ENCODE measurements around the gene OR2J1. TPM values are rescaled to one million over a fixed set of nuclear protein-coding genes. Genes with fewer than 3 reads are reported as not detected.

The OR2J1 gene
- not detected in 2 replicates for polyA plus RNA-seq (2012; rRNA removed)
- not detected in 2 replicates for polyA plus RNA-seq (2012; cell fraction: cytosol; rRNA removed)
- polyA plus RNA-seq (2012; cell fraction: nucleus; rRNA removed), result not detected in 2 replicates

GRCh38 chr6:29099190-29099589 lies at the start of gene OR2J1:
Gene OR2J1, plus strand, starts transcription at chr6:29099490. Its CDS starts 1,453 bp downstream, at chr6:29100943.
- Histone ChIP-seq H3K9me3 (no peaks in the 10 kb centered on the region), H3K27me3 (ENCODE audit: insufficient read depth) (no peaks in the 10 kb centered on the region; the same call in 1 of the 2 replicates), H3K79me2 (ENCODE audit: insufficient read depth) (no peaks in the 10 kb centered on the region), H3K36me3 (replicated peaks in 1 of 2; ENCODE audit: control insufficient read depth in 1 of 2, insufficient read depth in 2 of 2, low read length in 1 of 2) (no peaks in the 10 kb centered on the region), H2AFZ (ENCODE audit: low read depth) (no peak within 1 kb of the TSS), H3F3A (replicated peaks; ENCODE audit: insufficient read depth) (no peaks in the 10 kb centered on the region), H3K27ac (ENCODE audit: low read depth in 2 of 2, low read length in 1 of 2) (no peak within 1 kb of the TSS), H3K4me3 (ENCODE audit: low read depth in 2 of 2, low read length in 1 of 2) (no peak within 1 kb of the TSS), H3K9ac (no peak within 1 kb of the TSS), H4K20me1 (ENCODE audit: insufficient read depth) (no peaks in the 10 kb centered on the region), H3K9me2 (no peaks in the 10 kb centered on the region), H3K4me2 (no peak within 1 kb of the TSS), H3K4me1 (ENCODE audit: control insufficient read depth in 1 of 2, insufficient read depth in 2 of 2, low read depth in 1 of 2, low read length in 1 of 2) (no peaks in the 10 kb centered on the region)
- POLR2A ChIA-PET, result no interaction called here
- CTCF ChIA-PET, result no interaction called here
- no peak for DNase-seq
- WGBS (ENCODE audit: low lambda C conversion rate), result 0% methylated on average over 3 of the region's 3 CpGs
- TF ChIP-seq EZH2phosphoT487 (IDR thresholded peaks at IDR 0.05; ENCODE audit: borderline replicate concordance, low read depth), result no peak
- TF ChIP-seq MAX (IDR thresholded peaks at IDR 0.05; ENCODE audit: low read depth), result no peak
- TF ChIP-seq FOXM1 (IDR thresholded peaks at IDR 0.05; ENCODE audit: low read depth), result no peak
- TF ChIP-seq TAF1 (IDR thresholded peaks at IDR 0.05; ENCODE audit: borderline replicate concordance, low read depth, low read length), result no peak
- TF ChIP-seq PBX3 (IDR thresholded peaks at IDR 0.05), result no peak
- TF ChIP-seq SMC3 (IDR thresholded peaks at IDR 0.05; ENCODE audit: low read depth, low read length), result no peak
- no peak for TF ChIP-seq TCF12 (IDR thresholded peaks at IDR 0.05)
- no peak for TF ChIP-seq TEAD4 (IDR thresholded peaks at IDR 0.05; ENCODE audit: borderline replicate concordance, insufficient read depth)
- no peak for TF ChIP-seq ZBTB33 (IDR thresholded peaks at IDR 0.05; ENCODE audit: borderline replicate concordance, low read depth)
- no peak for TF ChIP-seq FOSL2 (IDR thresholded peaks at IDR 0.05; ENCODE audit: borderline replicate concordance, low read depth)
- TF ChIP-seq EP300 (IDR thresholded peaks at IDR 0.05; ENCODE audit: borderline replicate concordance in 1 of 2, low read depth in 1 of 2, low read length in 1 of 2), result no peak
- TF ChIP-seq RXRA (IDR thresholded peaks at IDR 0.05; ENCODE audit: borderline replicate concordance, low read depth), result no peak

GRCh38 chr6:29051680-29052079 lies 47.6 kb upstream of the OR2J1 start:
- Histone ChIP-seq H3K79me2 (ENCODE audit: insufficient read depth) (no peaks in the 10 kb centered on the region), H3K27me3 (ENCODE audit: insufficient read depth) (no peaks in the 10 kb centered on the region), H3K36me3 (replicated peaks in 1 of 2; ENCODE audit: control insufficient read depth in 1 of 2, insufficient read depth in 2 of 2, low read length in 1 of 2) (no peaks in the 10 kb centered on the region), H3K9ac (no peak overlapping the region), H3K9me3 (no peaks in the 10 kb centered on the region), H2AFZ (ENCODE audit: low read depth) (no peak overlapping the region), H3F3A (replicated peaks; ENCODE audit: insufficient read depth) (no peaks in the 10 kb centered on the region), H3K9me2 (no peaks in the 10 kb centered on the region), H3K27ac (ENCODE audit: low read depth in 2 of 2, low read length in 1 of 2) (no peak overlapping the region), H3K4me1 (ENCODE audit: control insufficient read depth in 1 of 2, insufficient read depth in 2 of 2, low read depth in 1 of 2, low read length in 1 of 2) (no peaks in the 10 kb centered on the region), H4K20me1 (ENCODE audit: insufficient read depth) (no peaks in the 10 kb centered on the region), H3K4me3 (ENCODE audit: low read depth in 2 of 2, low read length in 1 of 2) (no peak overlapping the region), H3K4me2 (no peak overlapping the region)
- DNase-seq, result no peak
- TF ChIP-seq USF2 (IDR thresholded peaks at IDR 0.05; ENCODE audit: borderline replicate concordance, low read depth, low read length), result no peak
- POLR2A ChIA-PET, result no interaction called here
- WGBS (ENCODE audit: low lambda C conversion rate), result 4% methylated on average over 3 of the region's 3 CpGs
- CTCF ChIA-PET, result no interaction called here

Data from SK-N-SH (cell line).